ENCODE measurements around the gene RPL28.

DNA sequence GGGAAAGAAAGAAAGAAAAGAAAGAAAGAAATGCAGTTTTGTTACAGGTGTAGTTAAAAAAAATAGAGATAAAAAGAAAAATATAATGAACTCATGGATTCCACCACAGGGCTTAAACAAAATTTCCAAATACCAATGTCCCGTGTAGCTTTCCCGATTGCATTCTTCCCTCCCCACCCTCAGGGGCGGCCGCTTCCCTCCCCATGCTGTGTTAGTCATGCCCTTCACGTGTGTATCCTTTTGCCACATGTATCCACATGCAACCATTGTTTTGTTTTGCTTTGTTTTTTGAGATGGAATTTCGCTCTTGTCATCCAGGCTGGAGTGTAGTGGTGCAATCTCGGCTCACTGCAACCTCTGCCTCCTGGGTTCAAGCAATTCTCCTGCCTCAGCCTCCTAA is 49.6 kb upstream of the RPL28 start:
- TF ChIP-seq, protein P1, sequence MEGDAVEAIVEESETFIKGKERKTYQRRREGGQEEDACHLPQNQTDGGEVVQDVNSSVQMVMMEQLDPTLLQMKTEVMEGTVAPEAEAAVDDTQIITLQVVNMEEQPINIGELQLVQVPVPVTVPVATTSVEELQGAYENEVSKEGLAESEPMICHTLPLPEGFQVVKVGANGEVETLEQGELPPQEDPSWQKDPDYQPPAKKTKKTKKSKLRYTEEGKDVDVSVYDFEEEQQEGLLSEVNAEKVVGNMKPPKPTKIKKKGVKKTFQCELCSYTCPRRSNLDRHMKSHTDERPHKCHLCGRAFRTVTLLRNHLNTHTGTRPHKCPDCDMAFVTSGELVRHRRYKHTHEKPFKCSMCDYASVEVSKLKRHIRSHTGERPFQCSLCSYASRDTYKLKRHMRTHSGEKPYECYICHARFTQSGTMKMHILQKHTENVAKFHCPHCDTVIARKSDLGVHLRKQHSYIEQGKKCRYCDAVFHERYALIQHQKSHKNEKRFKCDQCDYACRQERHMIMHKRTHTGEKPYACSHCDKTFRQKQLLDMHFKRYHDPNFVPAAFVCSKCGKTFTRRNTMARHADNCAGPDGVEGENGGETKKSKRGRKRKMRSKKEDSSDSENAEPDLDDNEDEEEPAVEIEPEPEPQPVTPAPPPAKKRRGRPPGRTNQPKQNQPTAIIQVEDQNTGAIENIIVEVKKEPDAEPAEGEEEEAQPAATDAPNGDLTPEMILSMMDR (tag by site-specific recombination; IDR thresholded peaks at IDR 0.05), result no peak
- TF ChIP-seq, protein P2, sequence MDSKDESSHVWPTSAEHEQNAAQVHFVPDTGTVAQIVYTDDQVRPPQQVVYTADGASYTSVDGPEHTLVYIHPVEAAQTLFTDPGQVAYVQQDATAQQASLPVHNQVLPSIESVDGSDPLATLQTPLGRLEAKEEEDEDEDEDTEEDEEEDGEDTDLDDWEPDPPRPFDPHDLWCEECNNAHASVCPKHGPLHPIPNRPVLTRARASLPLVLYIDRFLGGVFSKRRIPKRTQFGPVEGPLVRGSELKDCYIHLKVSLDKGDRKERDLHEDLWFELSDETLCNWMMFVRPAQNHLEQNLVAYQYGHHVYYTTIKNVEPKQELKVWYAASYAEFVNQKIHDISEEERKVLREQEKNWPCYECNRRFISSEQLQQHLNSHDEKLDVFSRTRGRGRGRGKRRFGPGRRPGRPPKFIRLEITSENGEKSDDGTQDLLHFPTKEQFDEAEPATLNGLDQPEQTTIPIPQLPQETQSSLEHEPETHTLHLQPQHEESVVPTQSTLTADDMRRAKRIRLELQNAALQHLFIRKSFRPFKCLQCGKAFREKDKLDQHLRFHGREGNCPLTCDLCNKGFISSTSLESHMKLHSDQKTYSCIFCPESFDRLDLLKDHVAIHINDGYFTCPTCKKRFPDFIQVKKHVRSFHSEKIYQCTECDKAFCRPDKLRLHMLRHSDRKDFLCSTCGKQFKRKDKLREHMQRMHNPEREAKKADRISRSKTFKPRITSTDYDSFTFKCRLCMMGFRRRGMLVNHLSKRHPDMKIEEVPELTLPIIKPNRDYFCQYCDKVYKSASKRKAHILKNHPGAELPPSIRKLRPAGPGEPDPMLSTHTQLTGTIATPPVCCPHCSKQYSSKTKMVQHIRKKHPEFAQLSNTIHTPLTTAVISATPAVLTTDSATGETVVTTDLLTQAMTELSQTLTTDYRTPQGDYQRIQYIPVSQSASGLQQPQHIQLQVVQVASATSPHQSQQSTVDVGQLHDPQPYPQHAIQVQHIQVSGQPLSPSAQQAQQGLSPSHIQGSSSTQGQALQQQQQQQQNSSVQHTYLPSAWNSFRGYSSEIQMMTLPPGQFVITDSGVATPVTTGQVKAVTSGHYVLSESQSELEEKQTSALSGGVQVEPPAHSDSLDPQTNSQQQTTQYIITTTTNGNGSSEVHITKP (tag by site-specific recombination; IDR thresholded peaks at IDR 0.05), result no peak
- TF ChIP-seq, protein P3, sequence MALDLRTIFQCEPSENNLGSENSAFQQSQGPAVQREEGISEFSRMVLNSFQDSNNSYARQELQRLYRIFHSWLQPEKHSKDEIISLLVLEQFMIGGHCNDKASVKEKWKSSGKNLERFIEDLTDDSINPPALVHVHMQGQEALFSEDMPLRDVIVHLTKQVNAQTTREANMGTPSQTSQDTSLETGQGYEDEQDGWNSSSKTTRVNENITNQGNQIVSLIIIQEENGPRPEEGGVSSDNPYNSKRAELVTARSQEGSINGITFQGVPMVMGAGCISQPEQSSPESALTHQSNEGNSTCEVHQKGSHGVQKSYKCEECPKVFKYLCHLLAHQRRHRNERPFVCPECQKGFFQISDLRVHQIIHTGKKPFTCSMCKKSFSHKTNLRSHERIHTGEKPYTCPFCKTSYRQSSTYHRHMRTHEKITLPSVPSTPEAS (tag by site-specific recombination; IDR thresholded peaks at IDR 0.05), result no peak
- TF ChIP-seq BCL11A (tag by site-specific recombination; IDR thresholded peaks at IDR 0.05; ENCODE audit: low read depth) (no peak), ZNF558 (tag by site-specific recombination; IDR thresholded peaks at IDR 0.05) (no peak), ZNF239 (tag by site-specific recombination; IDR thresholded peaks at IDR 0.05) (no peak), BCL11B (tag by site-specific recombination; IDR thresholded peaks at IDR 0.05; ENCODE audit: low read depth) (no peak), ZNF311 (tag by site-specific recombination; IDR thresholded peaks at IDR 0.05; ENCODE audit: borderline replicate concordance) (no peak), ZNF274 (IDR thresholded peaks at IDR 0.05; ENCODE audit: low read length) (no peak), ZNF274 (tag by site-specific recombination; IDR thresholded peaks at IDR 0.05; ENCODE audit: borderline replicate concordance) (no peak), ZSCAN30 (tag by site-specific recombination; IDR thresholded peaks at IDR 0.05) (no peak), ZNF175 (tag by site-specific recombination; IDR thresholded peaks at IDR 0.05) (no peak)
- TF ChIP-seq, protein P4, sequence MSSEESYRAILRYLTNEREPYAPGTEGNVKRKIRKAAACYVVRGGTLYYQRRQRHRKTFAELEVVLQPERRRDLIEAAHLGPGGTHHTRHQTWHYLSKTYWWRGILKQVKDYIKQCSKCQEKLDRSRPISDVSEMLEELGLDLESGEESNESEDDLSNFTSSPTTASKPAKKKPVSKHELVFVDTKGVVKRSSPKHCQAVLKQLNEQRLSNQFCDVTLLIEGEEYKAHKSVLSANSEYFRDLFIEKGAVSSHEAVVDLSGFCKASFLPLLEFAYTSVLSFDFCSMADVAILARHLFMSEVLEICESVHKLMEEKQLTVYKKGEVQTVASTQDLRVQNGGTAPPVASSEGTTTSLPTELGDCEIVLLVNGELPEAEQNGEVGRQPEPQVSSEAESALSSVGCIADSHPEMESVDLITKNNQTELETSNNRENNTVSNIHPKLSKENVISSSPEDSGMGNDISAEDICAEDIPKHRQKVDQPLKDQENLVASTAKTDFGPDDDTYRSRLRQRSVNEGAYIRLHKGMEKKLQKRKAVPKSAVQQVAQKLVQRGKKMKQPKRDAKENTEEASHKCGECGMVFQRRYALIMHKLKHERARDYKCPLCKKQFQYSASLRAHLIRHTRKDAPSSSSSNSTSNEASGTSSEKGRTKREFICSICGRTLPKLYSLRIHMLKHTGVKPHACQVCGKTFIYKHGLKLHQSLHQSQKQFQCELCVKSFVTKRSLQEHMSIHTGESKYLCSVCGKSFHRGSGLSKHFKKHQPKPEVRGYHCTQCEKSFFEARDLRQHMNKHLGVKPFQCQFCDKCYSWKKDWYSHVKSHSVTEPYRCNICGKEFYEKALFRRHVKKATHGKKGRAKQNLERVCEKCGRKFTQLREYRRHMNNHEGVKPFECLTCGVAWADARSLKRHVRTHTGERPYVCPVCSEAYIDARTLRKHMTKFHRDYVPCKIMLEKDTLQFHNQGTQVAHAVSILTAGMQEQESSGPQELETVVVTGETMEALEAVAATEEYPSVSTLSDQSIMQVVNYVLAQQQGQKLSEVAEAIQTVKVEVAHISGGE (tag by site-specific recombination; conservative IDR thresholded peaks at IDR 0.05; ENCODE audit: low read depth), result no peak
